Kidney glomerular epithelial cell (primary cell): Measurements from ENCODE around the gene METAP1D.
"Not testable (repeated sequence)": the region's sequence is repeated elsewhere in the genome, so short reads cannot be mapped to it uniquely, and the experiment has no call there.

Experiments used
- DNase-seq: peaks from one replicate; lab custom pipeline; 2025; lab: John Stamatoyannopoulos, UW

Gene METAP1D

DNA sequence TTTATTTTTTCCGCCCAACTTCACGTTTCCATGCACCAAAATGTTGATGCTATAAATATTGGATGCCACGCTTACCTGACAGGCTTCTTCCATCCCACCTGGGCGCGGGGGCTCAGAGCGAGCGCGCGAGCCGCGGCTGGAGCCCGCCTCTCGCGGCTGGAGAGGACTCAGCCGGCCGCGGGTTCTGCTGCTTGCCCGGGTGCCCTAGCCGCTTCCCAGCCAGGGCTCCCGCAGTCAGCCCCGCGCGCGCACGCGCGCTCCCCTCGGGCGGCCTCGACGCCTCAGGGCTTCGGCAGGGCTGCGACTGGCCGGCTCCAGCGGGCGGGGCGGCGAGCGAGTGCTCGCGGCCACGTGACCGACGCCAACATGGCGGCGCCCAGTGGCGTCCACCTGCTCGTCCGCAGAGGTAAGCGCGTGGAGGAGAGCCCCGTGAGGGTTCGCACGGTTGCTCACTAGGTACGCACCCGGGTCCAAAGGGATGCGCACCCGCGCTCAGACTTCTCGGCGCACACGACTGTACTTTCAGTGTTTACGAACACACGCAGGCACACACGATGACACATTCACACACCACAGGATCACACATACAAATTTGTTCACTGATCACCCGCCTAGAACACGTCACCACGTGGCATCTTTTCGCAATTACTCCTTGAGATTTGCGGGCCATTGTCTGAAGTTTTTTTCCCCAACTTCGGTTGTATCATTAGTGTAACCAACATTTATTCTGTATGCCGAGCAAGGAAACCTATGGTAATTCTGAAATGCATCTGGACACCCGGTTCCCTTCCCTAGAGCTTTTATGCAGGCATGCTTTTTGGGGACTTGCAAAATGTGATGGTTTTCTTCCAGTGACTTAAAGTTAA is at the start of gene METAP1D:
METAP1D (plus strand) TSS at position 350 of the 866 bp plus-strand sequence; CDS start at position 367, 17 bp downstream.
- DNase-seq: peak; percentile 78

DNA sequence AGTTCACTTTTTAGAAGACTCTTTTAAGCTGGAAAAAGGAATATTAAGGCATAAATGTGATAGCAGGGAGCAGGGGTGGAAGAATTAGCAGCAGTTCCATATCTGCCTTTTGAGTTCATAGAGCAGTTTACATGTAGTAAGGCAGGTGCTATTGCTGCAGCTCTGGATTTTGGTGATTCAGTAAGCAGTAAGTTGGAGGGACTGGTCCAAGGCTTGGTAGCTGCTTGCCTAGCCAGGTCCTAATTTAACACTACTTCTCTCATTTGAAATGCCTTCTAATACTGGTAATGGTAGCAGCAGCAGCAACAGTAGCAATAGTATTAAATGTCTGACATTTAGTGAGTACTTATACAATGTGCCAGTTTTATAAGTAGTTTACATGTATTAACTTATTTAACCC is 47.5 kb upstream of the METAP1D start:
- DNase-seq: no peak

DNA sequence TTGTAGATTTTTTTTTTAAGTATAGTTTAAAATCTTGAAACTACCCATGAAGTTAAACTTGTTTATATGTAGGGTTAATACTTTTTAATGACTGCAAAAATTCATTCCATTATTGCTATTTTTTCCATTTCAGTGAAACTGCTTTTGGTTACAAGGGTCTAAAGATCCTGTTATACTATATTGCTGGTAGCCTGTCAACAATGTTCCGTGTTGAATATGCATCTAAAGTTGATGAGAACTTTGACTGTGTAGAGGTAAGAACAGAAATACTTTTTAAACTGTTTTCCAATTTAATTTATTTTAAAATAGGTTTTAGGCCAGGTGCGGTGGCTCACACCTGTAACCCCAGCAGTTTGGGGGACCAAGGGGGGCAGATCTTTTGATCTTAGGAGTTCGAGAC is 47.0 kb upstream of the METAP1D start:
- no peak for DNase-seq

DNA sequence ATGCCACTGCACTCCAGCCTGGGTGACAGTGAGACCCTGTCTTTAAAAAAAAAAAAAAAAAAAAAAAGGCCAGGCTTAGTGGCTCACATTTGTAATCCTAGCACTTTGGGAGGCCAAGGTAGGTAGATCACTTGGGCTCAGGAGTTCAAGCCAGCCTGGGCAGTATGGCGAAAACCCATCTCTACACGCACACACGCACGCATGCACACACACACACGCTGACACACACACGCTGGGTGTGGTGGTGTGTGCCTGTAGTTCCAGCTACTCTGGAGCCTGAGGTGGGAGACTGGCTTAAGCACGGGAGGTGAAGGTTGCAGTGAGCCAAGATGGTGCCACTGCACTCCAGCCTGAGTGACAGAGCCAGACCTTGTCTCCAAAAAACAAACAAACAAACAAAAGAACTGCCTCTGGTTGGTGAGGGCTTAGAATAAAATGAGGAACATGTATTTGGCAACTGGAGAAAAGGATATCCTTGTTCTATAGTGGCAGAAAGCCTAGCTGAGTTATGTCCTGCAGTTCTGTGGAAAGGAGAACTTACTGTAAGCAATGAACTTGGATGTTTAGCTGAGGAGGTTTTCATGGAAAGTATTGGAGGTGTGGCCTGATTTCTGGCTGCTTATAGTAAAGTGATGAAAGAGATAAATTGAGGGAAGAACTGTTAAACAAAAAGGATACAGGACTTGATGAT is 43.5 kb upstream of the METAP1D start:
- DNase-seq: no peak

DNA sequence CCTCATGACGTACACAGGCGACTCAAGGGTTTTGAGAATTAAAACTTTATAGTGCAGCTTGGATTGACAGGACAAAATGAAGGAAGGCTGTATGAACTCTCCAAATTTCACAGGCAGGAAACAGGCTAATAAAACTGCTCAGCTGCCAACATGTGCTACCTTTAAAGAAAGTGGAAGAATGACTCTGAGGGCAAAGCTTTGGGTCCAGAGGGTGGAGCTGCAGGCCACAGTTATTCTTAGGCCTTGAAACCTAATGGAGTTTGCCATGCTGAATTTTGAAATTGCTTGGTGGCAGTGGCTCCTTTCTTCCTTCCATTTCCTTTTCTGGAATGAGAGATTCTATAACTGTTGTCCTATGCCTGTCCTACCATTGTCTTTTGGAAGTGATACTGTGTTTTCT is 42.7 kb upstream of the METAP1D start:
- no peak for DNase-seq

DNA sequence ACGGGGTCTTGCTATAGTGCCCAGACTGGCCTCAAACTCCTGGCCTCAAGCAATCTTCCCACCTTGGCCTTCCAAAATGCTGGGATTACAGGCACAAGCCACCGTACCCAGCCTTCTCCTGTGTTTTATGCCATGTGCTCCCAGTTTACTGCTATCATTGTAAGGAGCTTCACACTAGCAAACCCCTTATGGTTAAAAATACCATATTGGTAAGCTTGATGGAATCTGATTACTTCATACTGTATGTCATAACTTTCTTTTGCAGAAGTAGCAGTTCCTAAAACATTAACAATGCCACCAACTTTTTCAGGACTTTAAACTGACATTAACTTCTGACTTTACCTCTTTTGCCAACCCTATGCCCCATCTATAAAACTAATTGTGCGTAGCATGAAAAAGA is 41.3 kb upstream of the METAP1D start:
- DNase-seq: peak; percentile 13

DNA sequence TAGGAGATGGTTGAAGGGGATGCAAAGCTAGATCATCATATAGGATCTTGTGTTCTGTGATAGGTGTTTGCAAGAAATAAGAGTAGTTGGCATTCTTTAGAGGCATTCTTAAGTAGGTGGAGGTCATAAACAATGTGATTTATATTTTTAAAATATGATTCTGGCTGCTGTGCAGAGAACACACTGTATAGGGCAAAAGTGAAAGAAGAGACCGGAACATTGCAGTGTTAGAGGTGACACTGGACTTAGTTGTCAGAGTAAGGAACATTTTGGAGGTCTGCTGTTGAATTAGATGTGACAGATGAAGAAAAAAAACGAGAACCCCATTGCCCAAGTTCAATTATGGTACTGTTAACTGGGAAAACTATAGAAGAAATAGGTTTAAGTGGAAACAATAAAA is 39.8 kb upstream of the METAP1D start:
- no peak for DNase-seq

DNA sequence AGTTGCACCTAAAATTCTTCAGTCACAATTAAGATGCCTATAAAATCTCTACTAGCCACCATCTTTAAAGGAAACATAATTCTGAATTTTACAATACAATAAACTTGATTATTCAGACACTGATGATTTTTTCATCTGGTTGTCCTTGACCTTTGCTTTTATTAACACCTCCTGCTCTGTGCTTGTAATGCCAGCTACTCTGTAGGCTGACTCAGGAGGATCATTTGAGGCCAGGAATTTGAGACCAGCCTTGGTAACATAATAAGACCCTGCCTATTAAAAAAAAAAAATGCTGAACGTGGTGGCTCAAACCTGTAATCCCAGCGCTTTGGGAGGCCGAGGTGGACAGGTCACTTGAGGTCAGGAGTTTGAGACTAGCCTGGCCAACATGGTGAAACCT is 39.2 kb upstream of the METAP1D start:
- DNase-seq: no peak

DNA sequence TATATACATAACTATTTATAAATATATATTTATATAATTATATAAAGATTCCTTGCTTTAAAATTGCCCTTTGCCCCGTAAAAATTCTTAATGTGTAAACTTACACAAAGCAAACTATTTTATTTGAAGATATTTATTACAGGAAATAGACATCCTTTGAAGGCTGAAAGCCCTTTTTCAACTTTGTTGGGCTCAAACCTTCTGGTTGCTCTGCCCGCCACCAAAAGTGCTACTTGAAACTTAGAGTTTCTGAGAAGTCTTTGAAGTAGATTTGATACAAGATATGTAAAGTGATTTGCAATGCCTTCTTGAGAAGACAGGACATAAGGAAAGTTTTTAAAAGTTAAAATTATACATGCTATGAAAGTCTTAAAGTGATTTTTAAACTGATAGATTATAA is 36.6 kb upstream of the METAP1D start:
- no peak for DNase-seq

DNA sequence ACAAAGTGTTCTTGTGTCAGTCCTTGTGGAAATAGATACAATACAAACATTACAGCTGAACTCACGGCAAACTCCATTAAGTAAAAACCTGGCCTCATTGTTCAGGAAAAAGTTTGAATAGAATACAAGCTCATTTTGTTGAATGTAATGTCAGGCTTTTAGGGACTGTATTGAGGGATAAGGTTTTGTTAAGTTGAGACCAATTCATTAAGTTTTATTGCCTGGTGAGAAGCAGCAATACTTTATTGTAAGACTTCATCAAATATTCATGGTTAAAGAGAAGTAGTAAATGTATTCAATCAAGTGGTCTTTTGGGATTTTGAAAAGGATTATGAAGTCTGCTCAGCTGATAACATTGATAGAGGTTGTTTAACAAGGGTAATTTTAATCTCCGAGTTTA is 35.4 kb upstream of the METAP1D start:
- DNase-seq: no peak

DNA sequence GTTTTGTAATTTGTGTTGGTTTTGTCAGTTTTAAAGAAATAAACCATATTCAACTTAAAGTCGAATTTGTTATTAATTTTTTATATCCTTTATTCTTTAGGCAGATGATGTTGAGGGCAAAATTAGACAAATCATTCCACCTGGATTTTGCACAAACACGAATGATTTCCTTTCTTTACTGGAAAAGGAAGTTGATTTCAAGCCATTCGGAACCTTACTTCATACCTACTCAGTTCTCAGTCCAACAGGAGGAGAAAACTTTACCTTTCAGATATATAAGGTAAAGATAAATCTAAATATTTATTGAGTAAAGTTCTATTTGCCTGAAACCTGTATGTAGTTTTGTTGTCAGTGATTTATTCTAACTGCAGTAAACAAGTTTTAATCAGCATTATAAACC is 34.5 kb upstream of the METAP1D start:
- DNase-seq: no peak

DNA sequence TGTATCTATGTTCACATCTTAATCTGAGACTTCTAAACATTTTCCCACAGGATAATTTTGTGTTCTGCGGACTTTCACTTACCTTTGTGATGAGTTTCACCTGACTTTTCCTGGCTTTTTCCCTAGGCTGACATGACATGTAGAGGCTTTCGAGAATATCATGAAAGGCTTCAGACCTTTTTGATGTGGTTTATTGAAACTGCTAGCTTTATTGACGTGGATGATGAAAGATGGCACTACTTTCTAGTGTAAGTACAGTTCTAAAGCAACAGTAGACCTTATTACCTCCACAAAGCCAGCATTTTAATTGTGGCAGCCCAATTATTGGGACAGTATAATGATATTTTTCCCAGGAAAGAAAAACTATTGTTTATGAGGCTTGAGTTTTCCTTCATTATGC is 34.1 kb upstream of the METAP1D start:
- DNase-seq: no peak

DNA sequence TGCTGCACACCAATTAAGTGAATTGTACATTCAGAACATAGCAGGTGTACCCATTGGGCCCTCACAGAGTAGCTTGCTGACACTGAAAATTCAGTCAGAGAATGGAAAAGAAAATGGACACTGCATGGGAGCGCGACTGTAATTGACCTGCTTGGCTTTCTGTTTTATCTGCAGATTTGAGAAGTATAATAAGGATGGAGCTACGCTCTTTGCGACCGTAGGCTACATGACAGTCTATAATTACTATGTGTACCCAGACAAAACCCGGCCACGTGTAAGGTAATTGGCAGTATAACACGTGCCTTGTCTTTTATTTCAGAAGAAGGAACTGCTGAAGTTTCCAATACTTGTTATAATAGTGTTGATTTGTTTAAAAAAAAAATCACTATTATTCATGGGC is 33.5 kb upstream of the METAP1D start:
- no peak for DNase-seq

DNA sequence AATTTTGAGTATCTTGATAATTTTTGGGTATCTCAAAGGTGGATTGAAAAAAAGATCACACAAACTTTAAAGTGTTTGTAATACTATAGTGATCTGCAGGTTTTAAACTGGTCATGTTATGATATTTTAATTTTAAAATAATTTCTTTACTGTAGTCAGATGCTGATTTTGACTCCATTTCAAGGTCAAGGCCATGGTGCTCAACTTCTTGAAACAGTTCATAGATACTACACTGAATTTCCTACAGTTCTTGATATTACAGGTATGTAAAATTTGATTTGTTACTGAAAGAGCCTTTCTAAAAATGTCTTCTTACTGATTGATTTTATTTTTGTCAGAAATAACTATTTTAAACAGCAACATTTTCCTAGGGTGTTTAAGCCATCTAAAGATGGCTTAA is 33.1 kb upstream of the METAP1D start:
- DNase-seq: no peak

DNA sequence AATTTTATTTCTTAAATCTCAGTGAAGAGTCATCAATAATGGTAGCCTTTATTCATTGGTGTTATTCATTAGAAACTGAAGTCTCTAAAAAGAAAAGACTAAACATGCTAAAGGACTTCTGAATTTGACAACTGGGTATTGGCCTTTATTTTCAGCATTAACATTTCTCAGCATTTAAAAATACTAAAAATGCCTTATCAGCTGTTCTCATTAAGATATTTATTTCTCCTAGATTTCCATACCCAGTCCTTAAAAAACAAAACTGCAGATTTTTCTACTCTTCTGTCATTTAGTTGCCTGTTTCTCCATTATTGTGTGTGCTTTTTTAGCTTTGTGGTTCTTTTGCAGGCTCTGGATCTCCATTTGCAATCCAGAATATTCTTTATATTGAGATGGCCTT is 31.2 kb upstream of the METAP1D start:
- DNase-seq: no peak

DNA sequence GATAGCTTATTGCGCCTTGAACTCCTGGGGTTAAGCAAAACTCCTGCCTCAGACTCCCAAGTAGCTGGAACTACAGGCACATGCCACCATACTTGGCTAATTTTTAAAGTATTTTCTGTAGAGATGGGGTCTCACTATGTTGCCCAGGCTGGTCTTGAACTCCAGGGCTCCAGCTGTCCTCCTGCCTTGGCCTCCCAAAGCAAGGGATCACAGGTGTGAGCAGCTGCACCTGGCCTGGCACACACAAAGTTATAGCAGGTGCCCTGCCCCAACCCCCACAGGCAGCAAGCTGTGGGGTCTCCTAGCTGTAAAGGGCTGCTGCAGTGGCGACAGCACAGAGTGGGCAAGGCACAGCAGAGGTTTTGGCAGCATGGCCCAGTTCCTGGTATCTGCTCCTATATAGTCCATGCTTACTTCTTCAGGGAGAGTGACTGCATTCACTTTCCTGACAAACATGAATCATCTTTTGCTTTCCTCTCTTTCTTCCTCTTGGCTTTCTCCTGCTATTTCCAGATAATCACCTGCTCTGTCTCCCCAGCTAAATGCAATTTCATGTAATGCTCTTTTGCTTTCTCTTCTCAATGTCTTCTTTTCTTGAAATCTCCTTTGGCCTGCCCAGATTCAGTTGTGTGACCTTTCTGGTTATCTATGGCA is 27.3 kb upstream of the METAP1D start:
- no peak for DNase-seq

DNA sequence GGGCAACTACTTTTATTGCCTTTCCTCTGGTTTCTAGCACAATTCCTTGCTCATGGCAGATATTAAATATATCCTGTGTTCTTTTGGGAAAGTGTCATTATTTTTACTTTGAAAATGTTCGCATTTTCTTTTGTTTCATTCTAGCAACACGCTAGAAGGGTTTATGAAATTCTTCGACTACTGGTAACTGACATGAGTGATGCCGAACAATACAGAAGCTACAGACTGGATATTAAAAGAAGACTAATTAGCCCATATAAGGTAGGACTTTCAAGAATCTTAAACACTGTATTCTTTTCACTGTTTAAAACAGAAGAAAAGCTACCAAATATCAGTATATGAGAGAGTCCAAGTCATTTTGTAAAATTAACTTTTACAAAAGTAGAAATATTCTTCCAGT is 20.6 kb upstream of the METAP1D start:
- no peak for DNase-seq

DNA sequence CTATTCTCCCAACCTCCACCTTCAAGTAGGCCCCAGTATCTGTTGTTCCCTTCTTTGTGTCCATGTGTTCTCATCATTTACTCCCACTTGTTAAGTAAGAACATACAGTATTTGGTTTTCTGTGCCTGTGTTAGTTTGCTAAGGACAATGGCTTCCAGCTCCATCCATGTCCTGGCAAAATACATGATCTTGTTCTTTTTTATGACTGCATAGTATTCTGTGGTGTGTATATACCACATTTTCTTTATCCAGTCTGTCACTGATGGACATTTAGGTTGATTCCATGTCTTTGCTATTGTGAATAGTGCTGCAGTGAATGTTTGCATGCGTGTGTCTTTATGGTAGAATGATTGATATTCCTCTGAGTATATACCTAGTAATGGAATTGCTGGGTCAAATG is 15.8 kb upstream of the METAP1D start:
- not testable (repeated sequence) for DNase-seq

DNA sequence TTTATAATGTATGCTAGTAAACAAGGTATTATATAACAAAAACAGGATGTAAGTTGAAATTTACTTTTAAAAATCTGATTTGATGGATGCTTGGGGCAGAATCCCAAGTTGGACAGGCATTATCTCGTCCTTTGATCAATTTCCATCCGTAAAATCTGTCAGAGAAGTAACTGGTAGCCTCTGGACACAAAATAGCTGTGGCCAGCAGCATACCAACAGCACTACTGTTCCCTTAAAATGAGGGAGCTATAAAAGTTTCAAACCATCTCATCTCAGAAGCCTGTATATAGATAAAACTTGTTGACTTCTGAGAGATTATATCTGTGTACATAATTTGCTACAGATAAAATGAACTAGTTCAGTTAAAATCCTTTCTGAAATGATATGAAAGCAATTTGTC is 14.7 kb upstream of the METAP1D start:
- no peak for DNase-seq

DNA sequence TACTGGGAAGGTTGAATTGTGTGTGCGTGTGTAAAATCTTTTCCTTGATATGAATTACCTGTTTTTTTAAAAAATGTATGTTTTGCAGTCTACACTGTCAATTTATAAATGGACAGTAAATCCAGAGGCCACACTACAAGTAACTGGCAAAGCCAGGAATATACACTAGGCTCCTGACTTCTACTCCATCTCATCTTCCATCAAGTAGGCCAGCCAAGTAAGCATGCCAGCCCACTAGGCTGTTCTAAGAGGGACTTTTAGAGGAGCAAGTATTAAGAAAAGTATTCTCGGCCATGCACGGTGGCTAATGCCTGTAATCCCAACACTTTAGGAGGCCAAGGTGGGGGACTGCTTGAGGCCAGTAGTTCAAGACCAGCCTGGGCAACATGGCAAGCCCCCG is 13.0 kb upstream of the METAP1D start:
- no peak for DNase-seq

DNA sequence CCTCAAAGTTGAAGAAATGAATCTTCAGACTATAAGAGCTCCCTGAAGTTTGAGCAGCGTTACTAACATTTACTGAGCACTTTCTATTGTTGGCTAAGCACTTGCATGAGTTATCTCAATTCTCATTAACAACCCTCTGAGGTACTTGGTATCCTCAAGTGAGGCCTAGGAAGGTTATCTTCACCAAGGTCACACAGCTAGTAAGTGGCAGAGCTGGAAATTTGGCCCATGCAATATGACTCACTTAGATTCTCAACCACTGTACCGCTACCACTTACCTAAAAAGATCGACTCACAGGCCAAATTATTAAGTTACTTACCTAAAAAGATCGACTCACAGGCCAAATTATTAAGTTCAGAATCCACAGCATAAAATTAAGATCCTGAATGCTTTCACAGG is 8.7 kb upstream of the METAP1D start:
- no peak for DNase-seq

DNA sequence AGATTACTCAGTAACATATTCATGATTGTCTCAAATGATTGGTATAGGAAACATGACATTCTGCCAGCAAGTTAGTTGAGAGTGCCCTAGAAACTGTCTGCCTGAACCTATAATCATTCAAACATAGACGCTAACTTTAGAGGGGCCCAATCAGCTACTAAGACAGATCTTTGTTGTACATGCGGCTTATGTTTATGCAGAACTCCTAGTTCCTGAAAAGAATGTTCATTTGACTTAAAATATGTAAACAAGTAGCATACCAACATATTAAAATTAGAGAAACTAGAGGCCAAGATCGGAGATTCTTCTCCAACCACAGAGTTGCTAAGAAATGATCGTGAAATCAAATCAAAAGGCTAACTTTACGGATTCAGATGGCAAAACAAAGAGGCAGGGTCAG is 4.2 kb upstream of the METAP1D start:
- DNase-seq: no peak

DNA sequence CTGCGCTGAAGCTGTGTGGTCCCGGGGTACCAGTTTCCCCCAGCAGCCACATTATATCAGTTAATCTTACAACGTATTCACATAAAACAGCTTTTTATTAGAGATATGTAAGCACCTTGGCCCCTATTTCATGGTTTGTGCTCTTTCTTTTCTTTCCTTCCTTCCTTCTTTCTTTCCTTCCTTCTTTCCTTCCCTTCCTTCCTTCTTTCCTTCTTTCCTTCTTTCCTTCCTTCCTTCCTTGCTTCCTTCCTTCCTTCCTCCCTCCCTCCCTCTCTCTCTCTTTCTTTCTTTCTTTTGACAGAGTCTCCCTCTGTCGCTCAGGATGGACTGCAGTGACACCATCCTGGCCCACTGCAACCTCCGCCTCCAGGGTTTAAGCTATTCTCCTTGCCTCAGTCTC is 3.7 kb upstream of the METAP1D start:
- no peak for DNase-seq
